B cell (primary cell): ENCODE results near the gene MAP7. TPM values are rescaled to one million over a fixed set of nuclear protein-coding genes. Genes with fewer than 3 reads are reported as not detected.

Source experiments
- ATAC-seq: fragments of 200-7000 bp; cut with Tn5 transposase; one replicate; pipeline ENCODE4 v1.10.0; 2021; ENCODE audit warnings: low read depth, mild to moderate bottlenecking, moderate number of reproducible peaks, moderate library complexity
- CTCF ChIA-PET: fragments of 350-600 bp; sonication (Branson Sonifier 250); formaldehyde crosslinking; loops from one replicate; lab custom pipeline; 2021; ENCODE audit warnings: antibody characterized with exemption, inconsistent platforms; lab: Charles Lee
- POLR2A ChIA-PET: fragments of 350-600 bp; sonication (Branson Sonifier 250); formaldehyde crosslinking; loops from one replicate; lab custom pipeline; 2021; ENCODE audit warnings: antibody characterized with exemption; lab: Charles Lee
- DNase-seq: peaks from one replicate; pipeline ENCODE4 v3.0.0; 2013
- H2AFZ ChIP-seq: 2 replicates; pipeline ENCODE4 v1.6.1; 2012; ENCODE audit warnings: mild to moderate bottlenecking, low read depth, low read length; ENCODE audit not compliant: insufficient read depth, poor library complexity, severe bottlenecking
- H3K27ac ChIP-seq, 2 donors: 1 replicate in 1 of 2; 2 replicates in 1 of 2; pipeline ENCODE4 v1.5.1; 2012 to 2013; ENCODE audit warnings: low read length in 2 of 2, mild to moderate bottlenecking in 2 of 2, moderate library complexity in 1 of 2
- H3K27me3 ChIP-seq, 4 experiments: fragments of 200-600 bp in 1 of 4; sonication (generic) in 1 of 4; replicated peaks in 1 of 4; 1 replicate in 2 of 4; 2 replicates in 2 of 4; pipeline versions ENCODE4 v1.6.1 to v1.7.0; 2013 to 2016; ENCODE audit warnings: low read length in 3 of 4, mild to moderate bottlenecking in 2 of 4, mixed read lengths in 1 of 4, moderate library complexity in 1 of 4; ENCODE audit not compliant: insufficient read depth in 4 of 4, control insufficient read depth in 3 of 4; ENCODE audit errors: control extremely low read depth in 1 of 4
- H3K36me3 ChIP-seq, 2 experiments: replicated peaks in 1 of 2; 1 replicate in 1 of 2; 2 replicates in 1 of 2; pipeline versions ENCODE4 v1.6.1 to v1.7.1; 2013; ENCODE audit warnings: low read length in 1 of 2; ENCODE audit not compliant: insufficient read depth in 2 of 2, control insufficient read depth in 1 of 2; ENCODE audit errors: control extremely low read depth in 1 of 2, extremely low read depth in 1 of 2
- H3K4me1 ChIP-seq, 2 donors: fragments of 200-600 bp in 1 of 2; sonication (generic) in 1 of 2; 1 replicate in 1 of 2; 2 replicates in 1 of 2; pipeline versions ENCODE4 v1.5.1 to v1.6.1; 2013 to 2017; ENCODE audit warnings: low read length in 2 of 2; ENCODE audit not compliant: control insufficient read depth in 2 of 2, insufficient read depth in 2 of 2
- H3K4me2 ChIP-seq: replicated peaks from 2 replicates; pipeline ENCODE3; 2012; ENCODE audit warnings: mild to moderate bottlenecking, low read depth, low read length; ENCODE audit not compliant: poor library complexity, severe bottlenecking
- H3K4me3 ChIP-seq, 5 experiments: fragments of 200-600 bp in 1 of 5; sonication (generic) in 1 of 5; 1 replicate in 3 of 5; 2 replicates in 2 of 5; pipeline versions ENCODE4 v1.5.1 to v1.7.0; 2011 to 2016; ENCODE audit warnings: low read length in 4 of 5, mild to moderate bottlenecking in 4 of 5, low read depth in 2 of 5, control low read depth in 1 of 5, moderate library complexity in 1 of 5; ENCODE audit not compliant: insufficient read depth in 1 of 5; ENCODE audit errors: control extremely low read depth in 1 of 5, extremely low read depth in 1 of 5
- H3K79me2 ChIP-seq: fragments of 200-600 bp; sonication (generic); one replicate; pipeline ENCODE4 v1.6.0; 2016; ENCODE audit warnings: low read length; ENCODE audit not compliant: control insufficient read depth, insufficient read depth
- H3K9ac ChIP-seq: fragments of 200-600 bp; sonication (generic); 2 replicates; pipeline ENCODE4 v1.6.1; 2017; ENCODE audit warnings: mild to moderate bottlenecking, low read length, moderate library complexity
- H3K9me3 ChIP-seq, 3 donors: one replicate each; pipeline versions ENCODE4 v1.6.1 to v1.7.1; 2013; ENCODE audit warnings: low read length in 2 of 3; ENCODE audit not compliant: control insufficient read depth in 2 of 3, insufficient read depth in 1 of 3; ENCODE audit errors: control extremely low read depth in 1 of 3
- H4K20me1 ChIP-seq: 2 replicates; pipeline ENCODE4 v1.6.0; 2012; ENCODE audit warnings: mild to moderate bottlenecking, low read length; ENCODE audit not compliant: insufficient read depth, control insufficient read depth, poor library complexity, severe bottlenecking
- H3K27ac Mint-ChIP-seq: one replicate; pipeline ENCODE4 v1.8.0; 2021; ENCODE audit warnings: mixed read lengths
- H3K27me3 Mint-ChIP-seq: one replicate; pipeline ENCODE4 v1.8.0; 2021; ENCODE audit warnings: mixed read lengths
- H3K4me1 Mint-ChIP-seq: one replicate; pipeline ENCODE4 v1.8.0; 2021; ENCODE audit warnings: mixed read lengths
- H3K4me3 Mint-ChIP-seq: one replicate; pipeline ENCODE4 v1.8.0; 2021; ENCODE audit warnings: mixed read lengths
- H3K9me3 Mint-ChIP-seq: one replicate; pipeline ENCODE4 v1.8.0; 2022; ENCODE audit warnings: mixed read lengths; ENCODE audit not compliant: insufficient read depth
- CTCF ChIP-seq: fragments of 200-600 bp; IDR thresholded peaks from one replicate; pipeline ENCODE4 v1.8.0; 2022; ENCODE audit warnings: antibody characterized with exemption, mild to moderate bottlenecking
- EZH2 ChIP-seq: IDR thresholded peaks from 2 replicates; pipeline ENCODE4 v1.6.1; 2012; ENCODE audit warnings: borderline replicate concordance, low read depth, mild to moderate bottlenecking, moderate library complexity, low read length; ENCODE audit not compliant: insufficient read depth, poor library complexity, severe bottlenecking
- WGBS: methylation state at CpG from one replicate; pipeline ENCODE4 v1.1.5; 2013; ENCODE audit warnings: missing lambda C conversion rate; ENCODE audit not compliant: insufficient coverage; 5-methylcytosine and 5-hydroxymethylcytosine counted together
- intact Hi-C: fragments of 100-400 bp; cut with micrococcal nuclease; formaldehyde crosslinking; loops from one replicate; pipeline ENCODE4 v1.10.0; 2022
- polyA plus RNA-seq: library from polyadenylated mRNA; depleted of rRNA; stranded (reverse); fragments of >200 nt; gene quantifications from 2 replicates; pipeline ENCODE4 v1.2.3, GENCODE V29; 2012
- total RNA-seq, 2 donors: library from RNA; stranded (reverse); fragments of 120-200 nt in 1 of 2; gene quantifications; 1 replicate in 1 of 2; 2 replicates in 1 of 2; pipeline versions ENCODE4 v1.2.3 to v1.2.4, GENCODE V29; 2013 to 2022

Gene MAP7
- total and polyA plus RNA-seq, 2 donors (not counting 1 experiment from before 2014, with no cell fraction given), result 0.34 to 0.64 TPM

GRCh38 chr6:136494710-136495109 is 55.5 kb downstream of the MAP7 start:
- no peaks in the 10 kb centered on the region for H3K4me1 ChIP-seq
- no peak overlapping the region for H3K27ac Mint-ChIP-seq
- no peak overlapping the region for H3K4me2 ChIP-seq
- no peak overlapping the region for H3K27ac ChIP-seq
- no peaks in the 10 kb centered on the region for H3K4me1 Mint-ChIP-seq
- no peaks in the 10 kb centered on the region for H3K9me3 Mint-ChIP-seq
- ChIA-PET POLR2A (no interaction called here), CTCF (no interaction called here)
- H3K79me2 ChIP-seq, result no peaks in the 10 kb centered on the region
- H3K4me3 Mint-ChIP-seq, result no peak overlapping the region
- ATAC-seq (no peak), DNase-seq (no peak)
- TF ChIP-seq EZH2 (no peak), CTCF (no peak)
- no peak overlapping the region for H3K4me3 ChIP-seq
- H4K20me1 ChIP-seq, result no peaks in the 10 kb centered on the region
- WGBS, result 86% methylated on average over 1 of the region's 1 CpG
- no peaks in the 10 kb centered on the region for H3K9me3 ChIP-seq
- H3K9ac ChIP-seq, result no peak overlapping the region
- peaks cover 9% of the 10 kb centered on the region for H3K27me3 Mint-ChIP-seq
- intact Hi-C loops, result no loop called here
- H3K36me3 ChIP-seq, result no peaks in the 10 kb centered on the region
- no peaks in the 10 kb centered on the region for H3K27me3 ChIP-seq
- H2AFZ ChIP-seq, result no peak overlapping the region

- H3K36me3 ChIP-seq, result no peaks in the 10 kb centered on the region
- no peak overlapping the region for H3K27ac ChIP-seq
- H3K4me2 ChIP-seq, result no peak overlapping the region
- DNase-seq (no peak), ATAC-seq (no peak)
- H3K79me2 ChIP-seq, result no peaks in the 10 kb centered on the region
- TF ChIP-seq CTCF (no peak), EZH2 (no peak)
- H3K9me3 Mint-ChIP-seq, result no peaks in the 10 kb centered on the region
- peaks cover 9% of the 10 kb centered on the region for H3K27me3 Mint-ChIP-seq
- H3K9me3 ChIP-seq, result no peaks in the 10 kb centered on the region
- intact Hi-C loops, result no loop called here
- no peak overlapping the region for H3K4me3 Mint-ChIP-seq
- no peak overlapping the region for H2AFZ ChIP-seq
- H3K9ac ChIP-seq, result no peak overlapping the region
- ChIA-PET CTCF (no interaction called here), POLR2A (no interaction called here)
- H3K27me3 ChIP-seq, result no peaks in the 10 kb centered on the region
- H3K27ac Mint-ChIP-seq, result no peak overlapping the region
- no peaks in the 10 kb centered on the region for H3K4me1 ChIP-seq
- WGBS, result 93% methylated on average over 2 of the region's 2 CpGs
- no peak overlapping the region for H3K4me3 ChIP-seq
- no peaks in the 10 kb centered on the region for H3K4me1 Mint-ChIP-seq
- H4K20me1 ChIP-seq, result no peaks in the 10 kb centered on the region
These were observed 56.2 kb downstream of the MAP7 start for GRCh38 chr6:136494059-136494458.
